ENCODE results near the gene CLASP1.

CLASP1 gene

GRCh38 chr2:121670181-121670580 lies 20.9 kb upstream of the CLASP1 start:
- no peak for TF ChIP-seq CTCF (IDR thresholded peaks at IDR 0.05; ENCODE audit: borderline replicate concordance, insufficient read depth, low read depth, low read length)
- H3K4me3 ChIP-seq (ENCODE audit: low read depth, low read length) = no peak overlapping the region

- H3K4me3 ChIP-seq (ENCODE audit: low read depth, low read length) = no peak overlapping the region
- TF ChIP-seq CTCF (IDR thresholded peaks at IDR 0.05; ENCODE audit: borderline replicate concordance, insufficient read depth, low read depth, low read length) = no peak
Observed at GRCh38 chr2:121667618-121668017, 18.4 kb upstream of the CLASP1 start.

- H3K4me3 ChIP-seq (ENCODE audit: low read depth, low read length) = no peak overlapping the region
- no peak for TF ChIP-seq CTCF (IDR thresholded peaks at IDR 0.05; ENCODE audit: borderline replicate concordance, insufficient read depth, low read depth, low read length)
Observed at GRCh38 chr2:121666042-121666441, 16.8 kb upstream of the CLASP1 start.

- H3K4me3 ChIP-seq (ENCODE audit: low read depth, low read length) = no peak overlapping the region
- no peak for TF ChIP-seq CTCF (IDR thresholded peaks at IDR 0.05; ENCODE audit: borderline replicate concordance, insufficient read depth, low read depth, low read length)
Observed at GRCh38 chr2:121665504-121665903, 16.2 kb upstream of the CLASP1 start.

GRCh38 chr2:121664713-121665112 lies 15.5 kb upstream of the CLASP1 start:
- no peak for TF ChIP-seq CTCF (IDR thresholded peaks at IDR 0.05; ENCODE audit: borderline replicate concordance, insufficient read depth, low read depth, low read length)
- H3K4me3 ChIP-seq (ENCODE audit: low read depth, low read length) = no peak overlapping the region

GRCh38 chr2:121664086-121664485 lies 14.8 kb upstream of the CLASP1 start:
- no peak overlapping the region for H3K4me3 ChIP-seq (ENCODE audit: low read depth, low read length)
- TF ChIP-seq CTCF (IDR thresholded peaks at IDR 0.05; ENCODE audit: borderline replicate concordance, insufficient read depth, low read depth, low read length) = no peak

GRCh38 chr2:121663434-121663833 lies 14.2 kb upstream of the CLASP1 start:
- TF ChIP-seq CTCF (IDR thresholded peaks at IDR 0.05; ENCODE audit: borderline replicate concordance, insufficient read depth, low read depth, low read length) = no peak
- no peak overlapping the region for H3K4me3 ChIP-seq (ENCODE audit: low read depth, low read length)
